ENCODE measurements around the gene BEX5.
"Not testable (repeated sequence)": the region's sequence is repeated elsewhere in the genome, so short reads cannot be mapped to it uniquely, and the experiment has no call there.

The BEX5 gene

DNA sequence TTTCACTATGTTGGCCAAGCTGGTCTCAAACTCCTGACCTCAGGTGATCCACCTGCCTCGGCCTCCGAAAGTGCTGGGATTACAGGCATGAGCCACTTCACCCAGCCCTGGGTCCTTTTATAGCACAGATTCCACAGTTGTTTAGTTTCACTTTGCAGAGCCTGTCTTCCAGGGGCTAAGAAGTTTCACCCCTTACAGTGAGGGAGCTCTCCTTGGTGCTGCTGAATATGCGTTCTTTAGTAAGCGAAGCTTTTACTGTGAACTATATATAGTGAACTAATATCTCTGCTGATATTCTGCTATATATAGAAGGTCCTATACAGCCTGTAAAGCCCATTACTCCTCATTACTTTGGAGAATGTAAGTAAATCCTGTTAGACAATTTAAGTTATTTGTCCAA lies 17.7 kb downstream of the BEX5 start:
- Mint-ChIP-seq H3K9me3 (peaks cover 35% of the 10 kb centered on the region), H3K4me1 (no peaks in the 10 kb centered on the region), H3K36me3 (ENCODE audit: low read depth) (peaks cover 3% of the 10 kb centered on the region), H3K4me3 (no peak overlapping the region), H3K27ac (no peak overlapping the region), H3K27me3 (ENCODE audit: low read depth, poor library complexity) (peaks cover 9% of the 10 kb centered on the region)
- DNase-seq = no peak
- TF ChIP-seq, protein P1, sequence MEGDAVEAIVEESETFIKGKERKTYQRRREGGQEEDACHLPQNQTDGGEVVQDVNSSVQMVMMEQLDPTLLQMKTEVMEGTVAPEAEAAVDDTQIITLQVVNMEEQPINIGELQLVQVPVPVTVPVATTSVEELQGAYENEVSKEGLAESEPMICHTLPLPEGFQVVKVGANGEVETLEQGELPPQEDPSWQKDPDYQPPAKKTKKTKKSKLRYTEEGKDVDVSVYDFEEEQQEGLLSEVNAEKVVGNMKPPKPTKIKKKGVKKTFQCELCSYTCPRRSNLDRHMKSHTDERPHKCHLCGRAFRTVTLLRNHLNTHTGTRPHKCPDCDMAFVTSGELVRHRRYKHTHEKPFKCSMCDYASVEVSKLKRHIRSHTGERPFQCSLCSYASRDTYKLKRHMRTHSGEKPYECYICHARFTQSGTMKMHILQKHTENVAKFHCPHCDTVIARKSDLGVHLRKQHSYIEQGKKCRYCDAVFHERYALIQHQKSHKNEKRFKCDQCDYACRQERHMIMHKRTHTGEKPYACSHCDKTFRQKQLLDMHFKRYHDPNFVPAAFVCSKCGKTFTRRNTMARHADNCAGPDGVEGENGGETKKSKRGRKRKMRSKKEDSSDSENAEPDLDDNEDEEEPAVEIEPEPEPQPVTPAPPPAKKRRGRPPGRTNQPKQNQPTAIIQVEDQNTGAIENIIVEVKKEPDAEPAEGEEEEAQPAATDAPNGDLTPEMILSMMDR (IDR thresholded peaks at IDR 0.05) = no peak

DNA sequence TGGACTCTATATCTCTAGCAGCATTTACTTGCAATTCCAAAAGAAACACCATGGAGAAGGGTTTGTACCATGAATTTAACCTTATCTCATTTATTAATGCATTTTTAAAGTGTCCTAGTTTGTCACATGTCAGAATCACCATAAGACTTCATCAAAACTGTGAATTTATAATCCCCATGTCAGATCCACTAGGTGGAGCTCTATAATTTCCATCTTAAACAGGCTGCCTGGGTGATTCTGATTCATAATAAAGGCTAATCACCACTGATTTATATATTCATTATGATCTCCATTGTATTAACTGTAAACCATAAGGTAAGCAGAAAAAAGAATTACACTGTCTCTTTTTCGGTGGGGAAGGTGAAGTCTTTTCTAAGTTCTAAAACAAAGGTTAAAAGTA lies 26.3 kb downstream of the BEX5 start:
- peaks cover 43% of the 10 kb centered on the region for H3K9me3 Mint-ChIP-seq
- peaks cover 12% of the 10 kb centered on the region for H3K27me3 Mint-ChIP-seq (ENCODE audit: low read depth, poor library complexity)
- TF ChIP-seq, protein P1 (IDR thresholded peaks at IDR 0.05) = no peak
- no peak for DNase-seq
- no peaks in the 10 kb centered on the region for H3K36me3 Mint-ChIP-seq (ENCODE audit: low read depth)
- no peak overlapping the region for H3K27ac Mint-ChIP-seq
- H3K4me1 Mint-ChIP-seq = peaks cover 13% of the 10 kb centered on the region
- H3K4me3 Mint-ChIP-seq = no peak overlapping the region

DNA sequence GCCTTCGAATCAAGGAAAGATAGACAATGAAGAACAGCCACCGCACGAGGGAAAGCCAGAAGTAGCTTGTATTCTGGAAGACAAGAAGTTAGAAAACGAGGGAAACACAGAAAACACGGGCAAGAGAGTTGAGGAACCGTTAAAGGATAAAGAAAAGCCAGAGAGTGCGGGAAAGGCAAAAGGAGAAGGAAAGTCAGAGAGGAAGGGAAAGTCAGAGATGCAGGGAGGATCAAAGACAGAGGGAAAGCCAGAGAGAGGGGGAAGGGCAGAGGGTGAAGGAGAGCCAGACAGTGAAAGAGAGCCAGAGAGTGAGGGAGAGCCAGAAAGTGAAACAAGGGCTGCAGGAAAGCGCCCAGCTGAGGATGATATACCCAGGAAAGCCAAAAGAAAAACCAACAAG lies 28.9 kb downstream of the BEX5 start:
- Mint-ChIP-seq H3K27ac (no peak overlapping the region), H3K36me3 (ENCODE audit: low read depth) (no peaks in the 10 kb centered on the region), H3K27me3 (ENCODE audit: low read depth, poor library complexity) (peaks cover 27% of the 10 kb centered on the region), H3K4me1 (peaks cover 13% of the 10 kb centered on the region), H3K4me3 (peak overlapping the region; percentile 15), H3K9me3 (peaks cover 39% of the 10 kb centered on the region)
- TF ChIP-seq, protein P1 (IDR thresholded peaks at IDR 0.05) = no peak
- DNase-seq = no peak

DNA sequence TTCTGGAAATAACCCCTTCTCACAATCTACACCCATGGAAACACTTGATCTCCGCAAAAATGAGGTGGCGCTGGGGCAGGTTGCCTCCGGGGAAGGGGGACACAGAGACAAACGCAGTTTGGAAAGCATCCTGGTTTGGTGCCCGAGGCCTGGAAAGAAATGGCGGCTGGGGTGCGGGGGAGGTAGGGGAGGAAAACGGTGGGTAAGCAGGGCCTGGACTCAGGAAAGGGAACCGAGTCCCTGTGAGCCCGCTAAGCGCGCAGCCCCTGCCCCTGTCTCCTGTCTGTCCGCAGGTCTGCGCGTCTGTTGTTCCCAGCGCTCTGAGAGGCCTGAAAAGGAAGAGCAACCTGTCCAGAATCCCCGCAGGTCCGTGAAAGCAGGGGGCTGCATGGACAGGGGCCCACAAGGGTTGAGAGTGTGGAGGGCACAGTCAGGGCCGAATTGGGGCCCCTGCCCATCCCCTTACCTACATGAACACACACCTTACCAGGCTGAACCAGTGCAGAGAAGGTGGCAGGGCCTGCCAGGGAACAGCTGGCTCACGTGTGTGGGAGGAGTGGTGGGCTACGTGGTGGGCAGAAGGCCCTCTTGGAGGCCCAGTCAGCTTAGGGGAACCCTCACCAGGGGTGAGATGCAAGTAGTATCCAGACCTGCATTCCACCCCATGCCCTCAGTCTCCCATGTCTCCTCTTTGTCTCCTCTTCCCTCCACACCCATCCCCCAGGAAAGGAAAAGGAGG lies 29.5 kb downstream of the BEX5 start:
- peaks cover 27% of the 10 kb centered on the region for H3K27me3 Mint-ChIP-seq (ENCODE audit: low read depth, poor library complexity)
- H3K27ac Mint-ChIP-seq = not testable (repeated sequence)
- H3K9me3 Mint-ChIP-seq = peaks cover 35% of the 10 kb centered on the region

DNA sequence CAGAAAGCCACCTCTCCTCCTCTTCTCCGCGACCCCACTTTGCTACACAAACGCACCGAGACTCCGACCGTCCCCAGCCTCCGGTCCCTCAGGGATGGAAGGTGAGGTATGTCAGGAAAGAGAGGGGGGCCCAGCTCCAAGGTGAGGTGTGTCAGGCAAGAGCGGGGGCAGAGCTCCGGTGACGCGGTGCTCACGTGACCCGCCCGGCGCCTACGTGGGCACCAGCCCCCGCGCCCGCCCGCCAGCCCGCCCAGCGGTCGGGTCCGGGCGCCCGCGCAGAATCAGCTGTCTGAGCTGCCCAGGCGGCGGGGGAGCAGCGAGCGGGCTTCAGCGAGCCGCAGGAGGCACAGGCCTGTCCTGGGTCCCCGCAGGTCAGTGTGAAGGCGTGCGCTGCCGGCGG lies 30.3 kb downstream of the BEX5 start, which contains the start of gene TCEAL2:
TSS of gene TCEAL2 (plus strand) at position 244 of the 400 bp plus-strand sequence. CDS start 1,152 bp downstream, outside the sequence.
- peak; percentile 59 for DNase-seq
- H3K4me1 Mint-ChIP-seq = peaks cover 13% of the 10 kb centered on the region
- not testable (repeated sequence) for H3K27ac Mint-ChIP-seq; H3K36me3 Mint-ChIP-seq (ENCODE audit: low read depth)
- peaks cover 33% of the 10 kb centered on the region for H3K27me3 Mint-ChIP-seq (ENCODE audit: low read depth, poor library complexity)
- peaks cover 32% of the 10 kb centered on the region for H3K9me3 Mint-ChIP-seq
- peak within 1 kb of the TSS; percentile 80 for H3K4me3 Mint-ChIP-seq

More for the DNA sequence above, 29.5 kb downstream of the BEX5 start:
- H3K4me1 Mint-ChIP-seq = peaks cover 13% of the 10 kb centered on the region
- peak; percentile 1 for DNase-seq
- not testable (repeated sequence) for H3K36me3 Mint-ChIP-seq (ENCODE audit: low read depth)
- H3K4me3 Mint-ChIP-seq = peak overlapping the region; percentile 80

DNA sequence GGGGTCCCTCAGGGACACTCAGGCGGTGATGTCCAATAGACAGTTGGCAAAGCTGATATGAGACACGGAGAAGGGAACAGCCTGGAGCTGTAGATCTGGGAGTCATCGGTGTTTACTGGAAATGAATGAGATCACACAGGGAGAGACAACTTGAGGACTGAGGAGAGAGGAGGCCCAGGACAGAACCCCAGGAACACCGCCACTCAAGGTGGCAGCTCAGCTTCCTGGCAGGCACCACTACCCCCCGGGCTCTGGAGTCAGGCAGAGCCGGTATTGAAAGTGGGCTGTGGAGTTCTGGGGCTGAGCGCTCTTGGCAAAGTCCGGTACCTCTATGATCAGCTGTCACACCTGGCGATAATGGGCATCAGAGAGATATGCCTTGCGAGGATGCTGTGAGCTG lies 30.8 kb downstream of the BEX5 start:
- peak overlapping the region; percentile 78 for H3K4me3 Mint-ChIP-seq
- H3K27ac Mint-ChIP-seq = not testable (repeated sequence)

DNA sequence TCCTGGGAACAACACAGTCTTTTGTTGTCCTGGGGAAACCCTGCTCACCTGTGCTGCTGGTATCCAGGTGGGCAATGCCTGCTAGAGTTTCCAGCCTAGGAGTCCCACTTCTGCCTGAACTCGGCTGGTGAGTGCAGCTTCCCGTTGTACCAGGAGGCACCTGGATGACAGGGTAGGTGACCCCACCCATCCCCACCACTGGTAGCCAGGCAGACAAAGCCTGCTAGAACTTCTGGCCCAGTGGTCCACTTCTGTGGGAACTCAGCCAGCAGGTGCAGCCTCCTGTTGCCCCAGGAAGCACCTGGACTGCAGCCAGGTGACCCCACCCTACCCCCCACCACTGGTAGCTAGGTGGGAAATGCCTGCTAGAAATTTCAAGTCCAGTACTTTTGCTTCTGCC lies 40.0 kb downstream of the BEX5 start:
- Mint-ChIP-seq H3K27ac (no peak overlapping the region), H3K4me1 (no peaks in the 10 kb centered on the region), H3K27me3 (ENCODE audit: low read depth, poor library complexity) (peaks cover 17% of the 10 kb centered on the region), H3K4me3 (no peak overlapping the region), H3K9me3 (peaks cover 56% of the 10 kb centered on the region), H3K36me3 (ENCODE audit: low read depth) (no peaks in the 10 kb centered on the region)
- TF ChIP-seq, protein P1 (IDR thresholded peaks at IDR 0.05) = no peak
- no peak for DNase-seq

More for the DNA sequence above, 30.8 kb downstream of the BEX5 start:
- peaks cover 33% of the 10 kb centered on the region for H3K27me3 Mint-ChIP-seq (ENCODE audit: low read depth, poor library complexity)
- H3K4me1 Mint-ChIP-seq = peaks cover 13% of the 10 kb centered on the region
- H3K36me3 Mint-ChIP-seq (ENCODE audit: low read depth); DNase-seq: not testable (repeated sequence)
- H3K9me3 Mint-ChIP-seq = peaks cover 31% of the 10 kb centered on the region
